Fibroblast of lung (primary cell): ENCODE results near the gene ANKH. TPM values are rescaled to one million over a fixed set of nuclear protein-coding genes. Genes with fewer than 3 reads are reported as not detected.

Experiments used
- DNase-seq, 2 donors: peaks; one replicate each; pipeline versions ENCODE4 v3.0.0 to v3.0.0-alpha.2; 2010; ENCODE audit warnings: low read depth in 2 of 2
- H2AFZ ChIP-seq: 2 replicates; pipeline ENCODE4 v1.5.1; 2012; ENCODE audit warnings: low read length, control low read depth, inconsistent platforms
- H3K27ac ChIP-seq: 2 replicates; pipeline ENCODE4 v1.5.1; 2011; ENCODE audit warnings: low read length, control low read depth; ENCODE audit not compliant: insufficient read depth
- H3K27me3 ChIP-seq: 2 replicates; pipeline ENCODE4 v1.5.1; 2011; ENCODE audit warnings: mild to moderate bottlenecking, low read length; ENCODE audit not compliant: control insufficient read depth, insufficient read depth
- H3K36me3 ChIP-seq: 2 replicates; pipeline ENCODE4 v1.5.1; 2011; ENCODE audit warnings: low read length; ENCODE audit not compliant: control insufficient read depth, insufficient read depth
- H3K4me1 ChIP-seq: 2 replicates; pipeline ENCODE4 v1.5.1; 2011; ENCODE audit warnings: low read length; ENCODE audit not compliant: control insufficient read depth, insufficient read depth; ENCODE audit errors: extremely low read depth
- H3K4me2 ChIP-seq: 2 replicates; pipeline ENCODE4 v1.5.1; 2011; ENCODE audit warnings: low read length, control low read depth; ENCODE audit not compliant: insufficient read depth; ENCODE audit errors: extremely low read depth
- H3K4me3 ChIP-seq, 4 experiments: fragments of 200-600 bp in 1 of 4; sonication (generic) in 1 of 4; replicated peaks in 1 of 4; 2 replicates each; pipeline ENCODE4 v1.5.1; 2011 to 2016; ENCODE audit warnings: low read length in 4 of 4, low read depth in 3 of 4, mild to moderate bottlenecking in 3 of 4, control low read depth in 2 of 4, inconsistent platforms in 1 of 4, mixed read lengths in 1 of 4; ENCODE audit not compliant: insufficient read depth in 1 of 4; ENCODE audit errors: control extremely low read depth in 1 of 4
- H3K79me2 ChIP-seq: 2 replicates; pipeline ENCODE4 v1.5.1; 2012; ENCODE audit warnings: mild to moderate bottlenecking, low read length, inconsistent platforms; ENCODE audit not compliant: control insufficient read depth, insufficient read depth
- H3K9ac ChIP-seq: 2 replicates; pipeline ENCODE4 v1.5.1; 2011; ENCODE audit warnings: mild to moderate bottlenecking, low read length, control low read depth; ENCODE audit not compliant: insufficient read depth
- H3K9me3 ChIP-seq: 2 replicates; pipeline ENCODE4 v1.5.1; 2012; ENCODE audit warnings: low read depth, low read length; ENCODE audit not compliant: control insufficient read depth, insufficient read depth
- H4K20me1 ChIP-seq: 2 replicates; pipeline ENCODE4 v1.5.1; 2011; ENCODE audit warnings: low read length; ENCODE audit not compliant: control insufficient read depth, insufficient read depth; ENCODE audit errors: extremely low read depth
- EZH2 ChIP-seq: IDR thresholded peaks from 2 replicates; pipeline ENCODE4 v1.5.1; 2012; ENCODE audit warnings: low read length, control low read depth, mild to moderate bottlenecking; ENCODE audit errors: missing control alignments
- polyA plus RNA-seq, 2 donors: library from polyadenylated mRNA; depleted of rRNA in 1 of 2; stranded (reverse) in 1 of 2; unstranded in 1 of 2; fragments of >200 nt; gene quantifications; 2 replicates each; pipeline ENCODE4 v1.2.1, GENCODE V29; 2011 to 2012; ENCODE audit warnings: missing spikeins in 1 of 2
- total RNA-seq: library from RNA; depleted of rRNA; stranded (reverse); fragments of >200 nt; gene quantifications from 2 replicates; pipeline ENCODE4 v1.2.1, GENCODE V29; 2014
- TF ChIP-seq, protein P1 (sequence below), 2 donors: IDR thresholded peaks in 1 of 2; conservative IDR thresholded peaks in 1 of 2; 1 replicate in 1 of 2; 2 replicates in 1 of 2; pipeline ENCODE4 v1.5.1; 2011 to 2012; ENCODE audit warnings: low read length in 2 of 2, control low read depth in 1 of 2, inconsistent platforms in 1 of 2, low read depth in 1 of 2, mild to moderate bottlenecking in 1 of 2

ANKH gene
- total and polyA plus RNA-seq, 2 donors (not counting 1 experiment from before 2014, with no cell fraction given) = 5.8 to 10.9 TPM

DNA sequence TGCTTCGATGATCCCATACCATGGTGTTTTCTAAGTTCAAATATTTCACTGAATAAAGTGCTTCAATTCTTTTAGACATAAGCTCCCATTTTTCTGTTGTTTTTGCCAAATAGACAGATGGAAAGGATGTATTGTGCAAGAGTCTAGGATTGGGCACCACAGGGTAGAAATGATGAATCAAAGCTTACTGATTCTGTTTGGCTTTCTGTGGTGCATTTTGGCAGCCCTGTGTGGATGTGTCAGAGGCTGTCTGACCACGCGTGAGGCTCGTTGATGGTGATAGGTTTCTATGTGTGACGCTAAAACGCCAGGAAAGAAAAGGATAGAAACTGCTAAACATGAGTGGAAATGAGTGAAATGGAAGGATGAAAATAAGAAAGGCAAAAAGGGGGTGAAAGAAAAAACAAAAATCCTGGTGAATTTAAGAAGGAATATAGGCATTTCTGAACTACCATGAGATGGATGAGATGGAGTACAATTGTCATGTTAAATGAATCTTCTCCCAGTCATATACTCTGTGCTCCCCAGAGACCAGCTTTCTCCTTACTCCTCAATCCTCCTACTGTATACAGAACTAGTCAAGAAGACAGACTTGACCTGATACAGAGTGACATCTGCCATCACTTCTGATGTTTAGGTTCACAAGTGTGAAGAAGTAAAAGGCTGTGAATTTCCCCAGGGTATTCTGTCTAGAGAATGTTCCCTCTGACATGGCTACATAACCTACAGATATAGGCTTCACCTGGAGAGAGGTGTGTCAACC, 54.4 kb downstream of the ANKH start:
- no peak overlapping the region for H3K4me3 ChIP-seq
- H3K36me3 ChIP-seq = no peaks in the 10 kb centered on the region
- H3K27ac ChIP-seq = peak overlapping the region; percentile 61
- no peak overlapping the region for H3K9ac ChIP-seq
- TF ChIP-seq, protein P1, sequence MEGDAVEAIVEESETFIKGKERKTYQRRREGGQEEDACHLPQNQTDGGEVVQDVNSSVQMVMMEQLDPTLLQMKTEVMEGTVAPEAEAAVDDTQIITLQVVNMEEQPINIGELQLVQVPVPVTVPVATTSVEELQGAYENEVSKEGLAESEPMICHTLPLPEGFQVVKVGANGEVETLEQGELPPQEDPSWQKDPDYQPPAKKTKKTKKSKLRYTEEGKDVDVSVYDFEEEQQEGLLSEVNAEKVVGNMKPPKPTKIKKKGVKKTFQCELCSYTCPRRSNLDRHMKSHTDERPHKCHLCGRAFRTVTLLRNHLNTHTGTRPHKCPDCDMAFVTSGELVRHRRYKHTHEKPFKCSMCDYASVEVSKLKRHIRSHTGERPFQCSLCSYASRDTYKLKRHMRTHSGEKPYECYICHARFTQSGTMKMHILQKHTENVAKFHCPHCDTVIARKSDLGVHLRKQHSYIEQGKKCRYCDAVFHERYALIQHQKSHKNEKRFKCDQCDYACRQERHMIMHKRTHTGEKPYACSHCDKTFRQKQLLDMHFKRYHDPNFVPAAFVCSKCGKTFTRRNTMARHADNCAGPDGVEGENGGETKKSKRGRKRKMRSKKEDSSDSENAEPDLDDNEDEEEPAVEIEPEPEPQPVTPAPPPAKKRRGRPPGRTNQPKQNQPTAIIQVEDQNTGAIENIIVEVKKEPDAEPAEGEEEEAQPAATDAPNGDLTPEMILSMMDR (conservative IDR thresholded peaks at IDR 0.05 in 1 of 2, IDR thresholded peaks at IDR 0.05 in 1 of 2; ENCODE audit: low read depth in 1 of 2, low read length in 2 of 2) = no peak
- no peak for TF ChIP-seq EZH2
- no peaks in the 10 kb centered on the region for H3K9me3 ChIP-seq
- peaks cover 6% of the 10 kb centered on the region for H3K4me1 ChIP-seq
- H4K20me1 ChIP-seq = no peaks in the 10 kb centered on the region
- H3K79me2 ChIP-seq = no peaks in the 10 kb centered on the region
- no peaks in the 10 kb centered on the region for H3K27me3 ChIP-seq
- peak; percentile 91 to 95 for DNase-seq
- H3K4me2 ChIP-seq = peak overlapping the region; percentile 29
- peak overlapping the region; percentile 13 for H2AFZ ChIP-seq

DNA sequence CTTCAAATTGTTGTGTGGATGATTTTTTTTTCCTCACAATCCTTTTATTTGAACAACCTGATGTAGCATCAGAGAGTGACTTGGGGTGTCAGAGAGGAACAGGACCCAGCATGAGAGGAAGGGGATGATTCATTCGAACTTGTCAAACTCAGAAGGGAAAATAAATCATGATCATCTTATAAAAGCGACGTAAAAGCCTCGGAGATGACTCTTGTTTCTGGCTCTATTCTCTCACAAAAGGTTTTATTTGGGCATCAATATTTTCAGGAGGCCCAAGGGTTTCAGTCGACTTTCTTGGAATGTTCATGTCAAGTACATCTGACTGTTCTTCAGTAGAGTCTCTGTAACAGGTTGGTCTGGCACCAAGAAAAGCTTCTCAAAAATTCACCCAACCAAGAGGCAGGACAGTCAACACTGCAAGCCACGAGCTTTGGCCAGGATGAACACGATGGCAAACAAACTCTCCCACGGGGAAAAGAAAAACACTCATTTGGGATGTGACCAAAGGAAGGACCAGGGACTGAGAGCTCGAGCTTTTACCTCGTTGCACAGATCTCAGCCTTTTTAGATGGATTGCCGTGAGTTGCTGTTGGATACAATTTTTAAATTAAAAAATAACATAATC, 55.1 kb downstream of the ANKH start:
- Histone ChIP-seq H3K27me3 (no peaks in the 10 kb centered on the region), H3K27ac (no peak overlapping the region), H3K4me3 (no peak overlapping the region), H3K36me3 (no peaks in the 10 kb centered on the region), H3K9ac (no peak overlapping the region), H4K20me1 (no peaks in the 10 kb centered on the region), H3K4me1 (peaks cover 5% of the 10 kb centered on the region), H3K4me2 (no peak overlapping the region), H2AFZ (no peak overlapping the region), H3K9me3 (no peaks in the 10 kb centered on the region), H3K79me2 (no peaks in the 10 kb centered on the region)
- DNase-seq = peak in 1 of 2 donors; percentile 31
- TF ChIP-seq, protein P1 (conservative IDR thresholded peaks at IDR 0.05 in 1 of 2, IDR thresholded peaks at IDR 0.05 in 1 of 2; ENCODE audit: low read depth in 1 of 2, low read length in 2 of 2) = no peak
- TF ChIP-seq EZH2 = no peak

DNA sequence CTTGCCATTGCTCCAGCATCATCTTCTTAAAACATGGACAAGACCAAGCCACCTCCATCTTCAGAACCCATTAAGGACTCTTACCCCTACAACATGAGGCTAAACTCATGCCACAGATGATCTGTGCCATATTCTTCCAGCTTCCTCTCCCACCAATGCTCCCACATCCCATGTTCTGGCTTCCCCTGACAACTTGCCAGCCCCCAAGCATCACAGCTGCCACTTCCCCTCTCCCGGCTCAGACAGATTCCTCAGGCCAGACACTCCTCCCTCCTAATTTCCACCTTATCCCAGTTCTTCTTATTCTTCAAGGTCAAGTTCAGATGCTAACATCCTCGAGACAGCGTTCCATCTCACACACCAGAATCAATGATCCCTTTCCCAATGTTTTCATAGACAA, 57.8 kb downstream of the ANKH start:
- H3K27ac ChIP-seq = no peak overlapping the region

More for the DNA sequence above, 57.8 kb downstream of the ANKH start:
- Histone ChIP-seq H3K4me1 (peaks cover 9% of the 10 kb centered on the region), H3K9ac (no peak overlapping the region), H3K4me3 (no peak overlapping the region), H3K9me3 (no peaks in the 10 kb centered on the region), H3K27me3 (no peaks in the 10 kb centered on the region), H3K4me2 (no peak overlapping the region), H2AFZ (no peak overlapping the region), H4K20me1 (no peaks in the 10 kb centered on the region), H3K36me3 (no peaks in the 10 kb centered on the region), H3K79me2 (no peaks in the 10 kb centered on the region)
- TF ChIP-seq, protein P1 (conservative IDR thresholded peaks at IDR 0.05 in 1 of 2, IDR thresholded peaks at IDR 0.05 in 1 of 2; ENCODE audit: low read depth in 1 of 2, low read length in 2 of 2) = no peak
- TF ChIP-seq EZH2 = no peak
- no peak for DNase-seq
